ENCODE results near the gene S100A13. TPM values are rescaled to one million over a fixed set of nuclear protein-coding genes. Genes with fewer than 3 reads are reported as not detected.

The S100A13 gene
- total RNA-seq, 1 donor from 2014 or later: 152 TPM

DNA sequence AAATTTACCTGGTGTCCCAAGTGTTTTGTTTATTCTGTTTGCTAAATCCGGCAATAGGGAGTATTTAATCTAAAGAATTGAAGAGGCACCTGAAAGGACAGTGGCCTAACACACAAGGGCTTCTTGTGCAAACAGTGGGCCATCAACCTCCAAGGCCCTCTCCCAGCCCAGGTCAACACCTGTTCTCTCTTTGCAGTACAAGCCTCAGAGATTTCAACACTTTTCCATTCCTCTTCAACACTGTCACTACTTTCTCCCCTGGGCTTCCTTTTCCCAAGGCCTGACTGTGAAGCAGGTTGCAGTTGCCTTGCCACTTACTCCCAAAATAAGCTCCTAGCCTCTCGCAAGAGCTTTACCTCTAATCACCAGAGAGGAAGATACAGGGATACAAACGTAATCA is 28.0 kb upstream of the S100A13 start:
- TF ChIP-seq CTCF (IDR thresholded peaks at IDR 0.05; ENCODE audit: unreplicated experiment): no peak
- Mint-ChIP-seq H3K36me3 (ENCODE audit: low read depth, unreplicated experiment) (no peaks in the 10 kb centered on the region), H3K9me3 (ENCODE audit: unreplicated experiment) (no peaks in the 10 kb centered on the region), H3K4me1 (ENCODE audit: unreplicated experiment) (peaks cover 6% of the 10 kb centered on the region), H3K4me3 (ENCODE audit: unreplicated experiment) (no peak overlapping the region), H3K27me3 (ENCODE audit: unreplicated experiment) (peaks cover 6% of the 10 kb centered on the region), H3K27ac (ENCODE audit: unreplicated experiment) (no peak overlapping the region)
- no peak for DNase-seq (ENCODE audit: low spot score)

GRCh38 chr1:153652805-153653500 is 25.6 kb upstream of the S100A13 start:
- Mint-ChIP-seq H3K36me3 (ENCODE audit: low read depth, unreplicated experiment) (no peaks in the 10 kb centered on the region), H3K27ac (ENCODE audit: unreplicated experiment) (no peak overlapping the region), H3K4me1 (ENCODE audit: unreplicated experiment) (peaks cover 3% of the 10 kb centered on the region), H3K4me3 (ENCODE audit: unreplicated experiment) (no peak overlapping the region), H3K9me3 (ENCODE audit: unreplicated experiment) (no peaks in the 10 kb centered on the region), H3K27me3 (ENCODE audit: unreplicated experiment) (peaks cover 5% of the 10 kb centered on the region)
- TF ChIP-seq CTCF (IDR thresholded peaks at IDR 0.05; ENCODE audit: unreplicated experiment): no peak
- no peak for DNase-seq (ENCODE audit: low spot score)

DNA sequence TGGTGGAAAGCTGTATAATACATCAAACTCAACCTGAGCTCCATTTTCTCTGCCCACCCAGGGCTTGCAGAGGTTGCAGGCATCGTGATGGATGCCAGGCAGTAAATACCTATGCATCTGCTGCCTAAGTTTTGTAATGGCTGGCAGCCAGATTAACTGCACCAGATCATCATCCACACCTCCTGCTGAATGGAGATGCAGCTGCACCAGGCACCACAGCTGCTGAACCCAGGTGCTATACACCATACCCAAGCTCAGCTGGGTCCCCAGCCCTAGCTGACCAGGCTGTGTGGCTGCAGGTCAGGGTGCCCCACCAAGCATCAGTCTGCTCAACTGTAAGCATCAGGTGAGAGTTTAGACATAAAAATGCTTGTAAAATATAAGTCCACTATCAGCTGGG is 24.5 kb upstream of the S100A13 start:
- Mint-ChIP-seq H3K9me3 (ENCODE audit: unreplicated experiment) (no peaks in the 10 kb centered on the region), H3K27me3 (ENCODE audit: unreplicated experiment) (peaks cover 7% of the 10 kb centered on the region), H3K4me3 (ENCODE audit: unreplicated experiment) (no peak overlapping the region), H3K36me3 (ENCODE audit: low read depth, unreplicated experiment) (peaks cover 5% of the 10 kb centered on the region), H3K4me1 (ENCODE audit: unreplicated experiment) (peaks cover 3% of the 10 kb centered on the region), H3K27ac (ENCODE audit: unreplicated experiment) (no peak overlapping the region)
- no peak for TF ChIP-seq CTCF (IDR thresholded peaks at IDR 0.05; ENCODE audit: unreplicated experiment)
- no peak for DNase-seq (ENCODE audit: low spot score)

GRCh38 chr1:153649863-153650235 is 22.5 kb upstream of the S100A13 start:
- Mint-ChIP-seq H3K4me3 (ENCODE audit: unreplicated experiment) (no peak overlapping the region), H3K27me3 (ENCODE audit: unreplicated experiment) (peaks cover 7% of the 10 kb centered on the region)

More at GRCh38 chr1:153649863-153650235, 22.5 kb upstream of the S100A13 start:
- no peak for TF ChIP-seq CTCF (IDR thresholded peaks at IDR 0.05; ENCODE audit: unreplicated experiment)
- H3K9me3 Mint-ChIP-seq (ENCODE audit: unreplicated experiment): no peaks in the 10 kb centered on the region
- peaks cover 3% of the 10 kb centered on the region for H3K4me1 Mint-ChIP-seq (ENCODE audit: unreplicated experiment)
- H3K36me3 Mint-ChIP-seq (ENCODE audit: low read depth, unreplicated experiment): peaks cover 20% of the 10 kb centered on the region
- H3K27ac Mint-ChIP-seq (ENCODE audit: unreplicated experiment): no peak overlapping the region
- no peak for DNase-seq (ENCODE audit: low spot score)

All from endothelial cell (in vitro differentiated cells).